NCI-H2029 (cell line): ENCODE data around the gene ARMC10.
"Not testable (repeated sequence)": the region's sequence is repeated elsewhere in the genome, so short reads cannot be mapped to it uniquely, and the experiment has no call there.

Experiments used
- DNase-seq: peaks from one replicate; lab custom pipeline; 2025; lab: John Stamatoyannopoulos, UW

The ARMC10 gene

GRCh38 chr7:103124429-103124979, 49.6 kb downstream of the ARMC10 start:
- DNase-seq: no peak

DNA sequence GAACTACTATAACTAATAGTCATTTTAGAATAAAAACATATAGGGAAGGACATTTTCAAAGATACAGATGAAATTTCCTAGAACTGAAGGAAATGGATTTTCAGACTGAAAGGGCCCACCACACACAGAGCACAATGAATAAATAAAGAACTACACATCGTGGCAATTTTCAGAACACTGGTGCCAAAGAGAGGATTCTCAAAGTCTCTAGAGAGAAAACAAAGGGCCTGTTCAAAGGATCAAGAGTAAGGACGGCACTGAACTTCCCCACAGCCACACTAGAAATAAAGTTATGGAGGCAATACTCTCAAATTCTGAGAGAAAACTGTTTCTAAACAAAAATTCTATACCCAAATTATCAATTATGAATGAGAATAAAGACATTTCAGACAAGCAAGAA, 52.1 kb downstream of the ARMC10 start:
- no peak for DNase-seq

DNA sequence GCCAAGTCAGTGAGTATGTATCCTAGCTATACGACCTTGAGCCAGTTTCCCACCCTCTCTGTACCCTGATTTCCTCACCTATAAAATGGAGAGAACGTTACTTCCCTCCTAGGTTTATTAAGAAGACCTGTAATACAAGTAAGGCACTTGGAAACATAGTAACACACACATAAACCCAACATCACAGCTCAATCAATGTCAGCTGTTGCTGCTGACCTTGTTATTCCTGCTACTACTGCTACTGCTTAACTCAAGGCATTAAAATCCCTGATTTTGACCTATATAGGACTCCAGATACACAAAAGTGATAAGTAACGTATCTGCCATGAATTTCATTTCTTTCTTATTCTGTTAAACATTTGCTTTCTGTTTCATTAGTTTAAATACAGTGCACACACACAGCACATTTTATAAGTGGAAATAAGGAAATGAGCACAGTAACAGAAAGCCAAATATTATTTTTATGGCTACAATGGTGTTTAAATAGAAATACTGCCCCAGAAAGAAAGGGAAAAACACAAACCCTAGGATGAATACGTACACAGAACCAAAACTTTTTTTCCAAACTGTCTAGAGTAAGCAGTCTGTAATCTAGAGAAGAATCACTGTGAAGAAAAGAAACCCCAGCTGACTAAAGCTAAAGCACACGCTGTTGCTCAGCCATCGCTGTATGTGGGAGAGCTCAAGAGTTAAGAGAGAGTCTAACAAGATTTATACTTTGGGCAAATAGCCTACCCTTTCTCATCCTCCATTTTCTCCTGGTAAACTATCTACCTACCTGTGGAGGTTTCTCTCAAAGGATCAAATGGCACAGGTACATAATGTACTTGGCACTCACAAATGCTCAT, 55.0 kb downstream of the ARMC10 start:
- DNase-seq: no peak

DNA sequence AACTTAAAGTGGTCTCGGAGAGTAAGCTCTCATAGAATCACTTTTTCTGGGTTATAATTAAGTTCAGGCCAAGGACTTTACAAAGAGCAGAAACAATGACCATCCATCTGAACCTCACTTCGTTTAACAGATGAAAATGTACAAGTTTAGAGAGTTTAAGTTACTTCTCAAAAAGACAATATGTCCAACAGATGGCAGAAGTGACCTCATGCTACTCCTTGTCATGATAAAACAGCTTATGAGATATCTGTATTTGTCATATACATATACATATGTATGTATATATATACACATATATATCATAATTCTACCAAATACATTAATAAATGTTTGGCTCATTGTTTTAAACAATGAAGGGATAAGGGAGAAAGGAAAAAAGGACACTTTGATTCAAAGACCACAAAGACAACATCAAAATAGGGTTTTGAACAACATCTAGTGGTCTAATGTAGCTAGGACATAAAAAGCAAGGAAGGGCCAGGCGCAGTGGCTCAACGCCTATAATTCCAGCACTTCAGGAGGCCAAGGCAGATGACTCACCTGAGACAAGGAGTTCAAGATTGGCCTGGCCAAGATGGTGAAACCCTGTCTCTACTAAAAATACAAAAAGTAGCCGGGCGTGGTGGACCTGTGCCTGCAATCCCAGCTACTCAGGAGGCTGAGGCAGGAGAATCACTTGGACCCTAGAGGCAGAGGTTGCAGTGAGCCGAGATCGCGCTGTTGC, 56.1 kb downstream of the ARMC10 start:
- DNase-seq: no peak

DNA sequence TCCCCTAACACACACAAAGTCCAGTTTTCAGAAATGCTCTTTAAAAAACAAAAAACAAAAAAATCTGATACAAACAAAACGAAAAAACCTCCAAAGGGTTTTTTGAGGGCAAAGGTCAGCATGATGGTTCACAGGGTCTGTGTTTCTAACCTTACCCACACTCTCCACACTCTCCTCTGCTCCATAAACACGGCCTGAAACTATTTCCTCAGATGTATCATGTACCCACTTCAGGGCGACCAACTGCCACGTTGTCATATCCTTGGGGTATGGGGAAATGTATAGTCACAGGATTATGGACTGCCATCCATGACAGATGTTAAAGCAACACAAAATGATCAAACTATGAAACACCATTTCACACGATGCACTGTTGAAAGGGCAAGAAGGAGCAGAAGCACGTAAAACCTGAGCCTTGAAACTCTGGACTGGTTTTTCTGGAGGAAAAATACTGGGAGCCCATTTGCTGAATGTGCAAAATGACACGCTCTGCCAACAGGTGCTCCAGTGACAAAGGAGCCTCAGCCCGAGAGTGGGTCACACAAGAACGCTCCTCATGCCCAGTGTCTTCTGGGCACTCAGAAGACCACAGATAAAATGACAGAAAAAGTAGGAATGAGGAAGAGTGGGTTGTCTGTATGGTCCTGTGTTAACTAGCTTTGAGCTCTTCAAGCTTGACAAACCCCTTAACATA, 58.2 kb downstream of the ARMC10 start:
- peak; percentile 40 for DNase-seq

- DNase-seq: no peak
Measured at GRCh38 chr7:103134836-103135554, 60.1 kb downstream of the ARMC10 start.

DNA sequence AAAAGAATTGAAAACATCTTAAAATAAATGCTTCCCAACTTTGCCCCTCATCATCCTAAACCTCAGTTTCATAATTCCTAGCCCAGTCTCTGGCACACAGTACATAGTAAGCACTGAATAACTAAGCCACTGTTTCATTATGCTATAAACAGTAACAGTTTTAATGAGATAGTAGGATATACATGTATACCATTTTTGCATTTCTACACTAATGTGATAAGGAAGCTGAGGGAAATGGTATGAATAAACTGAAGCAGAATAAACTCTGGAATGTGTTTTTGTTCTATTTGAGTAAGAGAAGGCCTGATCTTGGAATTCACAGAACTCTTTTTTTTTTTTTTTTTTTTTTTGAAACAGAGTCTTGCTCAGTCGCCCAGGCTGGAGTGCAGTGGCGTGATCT, 65.1 kb downstream of the ARMC10 start:
- DNase-seq: no peak

- no peak for DNase-seq
Measured at GRCh38 chr7:103140685-103141084, 65.7 kb downstream of the ARMC10 start.

DNA sequence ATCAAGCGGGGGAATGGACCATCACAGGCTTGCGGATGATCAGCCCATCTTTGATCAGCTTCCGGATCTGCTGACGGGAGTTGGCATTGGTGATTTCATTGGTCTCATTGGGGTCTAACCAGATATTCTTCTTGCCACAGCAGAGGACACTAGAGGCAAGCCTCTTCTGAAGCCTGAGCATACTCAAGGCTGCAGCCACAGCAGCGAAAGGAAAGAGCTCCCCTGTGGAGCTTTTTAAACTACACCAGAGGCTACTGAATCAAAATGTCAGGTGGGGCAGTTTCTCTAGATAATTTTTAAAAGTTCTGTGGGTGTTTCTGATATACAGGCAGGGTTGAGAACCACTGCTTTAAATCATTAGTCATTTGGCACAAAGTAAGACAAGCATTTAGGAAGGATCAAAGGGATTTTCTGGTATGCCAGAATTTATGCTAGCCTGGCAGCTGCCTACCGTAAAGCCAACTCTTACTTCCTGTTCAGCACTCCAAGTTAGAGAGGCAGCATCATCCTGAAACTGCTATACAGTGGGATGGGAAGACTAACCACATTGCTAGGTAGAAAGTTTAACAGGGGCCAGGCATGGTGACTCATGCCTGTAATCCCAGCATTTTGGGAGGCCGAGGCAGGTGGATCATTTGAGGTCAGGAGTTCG, 66.9 kb downstream of the ARMC10 start:
- DNase-seq: no peak

- no peak for DNase-seq
Measured at GRCh38 chr7:103142494-103142893, 67.6 kb downstream of the ARMC10 start.

GRCh38 chr7:103143868-103144267, 68.9 kb downstream of the ARMC10 start:
- DNase-seq: no peak

- not testable (repeated sequence) for DNase-seq
Measured at GRCh38 chr7:103144754-103145153, 69.8 kb downstream of the ARMC10 start.

DNA sequence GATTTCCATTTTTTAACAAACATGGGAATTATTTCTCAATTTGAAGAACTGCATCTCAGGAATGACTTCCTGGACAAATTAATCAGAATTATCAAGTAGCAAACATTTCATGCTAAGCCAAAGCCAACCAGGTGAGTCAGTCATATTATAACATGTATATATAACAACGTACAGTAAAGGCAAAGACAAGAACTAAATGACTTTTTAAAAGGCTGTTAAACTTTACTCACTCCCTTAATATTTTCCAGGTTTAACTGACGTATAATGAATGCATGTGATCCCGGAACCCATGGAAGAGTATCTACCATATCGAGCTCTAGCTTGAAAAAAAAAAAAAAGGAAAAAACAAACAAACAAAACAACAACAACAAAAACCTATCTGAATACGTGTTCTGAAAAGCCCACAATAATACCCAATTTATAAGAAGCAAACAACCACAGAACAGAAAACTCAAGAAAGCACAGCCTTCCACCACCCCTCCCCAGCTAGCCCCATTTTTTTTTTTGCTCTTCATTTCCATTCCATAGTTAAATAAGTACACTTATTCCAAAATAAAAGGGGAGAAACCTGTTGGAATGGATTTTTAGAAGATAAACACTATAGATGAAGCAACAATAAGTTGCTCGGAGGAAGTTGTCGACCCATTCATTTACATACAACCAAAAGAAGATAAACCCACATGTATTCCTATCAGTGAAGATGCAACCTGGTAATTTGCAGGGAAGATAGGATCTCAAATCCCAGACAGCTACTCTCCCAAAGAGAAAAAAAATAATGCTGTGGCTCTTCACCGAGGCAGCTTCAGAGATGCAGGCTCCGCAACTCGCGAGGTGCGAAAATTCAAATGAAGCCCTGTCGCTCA, 73.4 kb downstream of the ARMC10 start:
- DNase-seq: no peak
